GM19328 (cell line): ENCODE measurements around the gene PPP1R11.
"Not testable (repeated sequence)": the region's sequence is repeated elsewhere in the genome, so short reads cannot be mapped to it uniquely, and the experiment has no call there.

Experiments
- ATAC-seq: cut with Tn5 transposase; IDR thresholded peaks from one replicate; pipeline ENCODE4 v1.9.1; 2021; ENCODE audit warnings: mild to moderate bottlenecking, moderate library complexity; ENCODE audit not compliant: unreplicated experiment

PPP1R11 gene

GRCh38 chr6:30093951-30094661 is 27.1 kb downstream of the PPP1R11 start:
- ATAC-seq, result no peak

- ATAC-seq, result no peak
Observed at GRCh38 chr6:30096829-30097228, 29.8 kb downstream of the PPP1R11 start.

- no peak for ATAC-seq
Observed at GRCh38 chr6:30097902-30098768, 31.1 kb downstream of the PPP1R11 start.

- ATAC-seq, result no peak
Observed at GRCh38 chr6:30100154-30100553, 33.2 kb downstream of the PPP1R11 start.

GRCh38 chr6:30100585-30101443 is 33.8 kb downstream of the PPP1R11 start:
- ATAC-seq, result no peak

- ATAC-seq, result no peak
Observed at GRCh38 chr6:30101444-30102413, 34.7 kb downstream of the PPP1R11 start.

- no peak for ATAC-seq
Observed at GRCh38 chr6:30102414-30102969, 35.5 kb downstream of the PPP1R11 start.

- ATAC-seq, result peak; percentile 73
Observed at GRCh38 chr6:30102970-30103871, 36.2 kb downstream of the PPP1R11 start.

GRCh38 chr6:30103872-30104179 is 36.8 kb downstream of the PPP1R11 start:
- no peak for ATAC-seq

- no peak for ATAC-seq
Observed at GRCh38 chr6:30104661-30105060, 37.7 kb downstream of the PPP1R11 start.

- no peak for ATAC-seq
Observed at GRCh38 chr6:30111266-30111856, 44.4 kb downstream of the PPP1R11 start.

- no peak for ATAC-seq
Observed at GRCh38 chr6:30112402-30112994, 45.5 kb downstream of the PPP1R11 start.

GRCh38 chr6:30113003-30113759 is 46.2 kb downstream of the PPP1R11 start, which contains the start of gene TRIM31:
Gene TRIM31, minus strand, starts transcription at chr6:30113090. Its CDS starts 285 bp downstream, at chr6:30112805.
- no peak for ATAC-seq

- no peak for ATAC-seq
Observed at GRCh38 chr6:30113841-30114240, 46.8 kb downstream of the PPP1R11 start.

GRCh38 chr6:30116724-30117123 is 49.7 kb downstream of the PPP1R11 start:
- no peak for ATAC-seq

- ATAC-seq, result not testable (repeated sequence)
Observed at GRCh38 chr6:30118691-30119090, 51.7 kb downstream of the PPP1R11 start.
